ENCODE results near the gene FRMD4B.

FRMD4B gene

DNA sequence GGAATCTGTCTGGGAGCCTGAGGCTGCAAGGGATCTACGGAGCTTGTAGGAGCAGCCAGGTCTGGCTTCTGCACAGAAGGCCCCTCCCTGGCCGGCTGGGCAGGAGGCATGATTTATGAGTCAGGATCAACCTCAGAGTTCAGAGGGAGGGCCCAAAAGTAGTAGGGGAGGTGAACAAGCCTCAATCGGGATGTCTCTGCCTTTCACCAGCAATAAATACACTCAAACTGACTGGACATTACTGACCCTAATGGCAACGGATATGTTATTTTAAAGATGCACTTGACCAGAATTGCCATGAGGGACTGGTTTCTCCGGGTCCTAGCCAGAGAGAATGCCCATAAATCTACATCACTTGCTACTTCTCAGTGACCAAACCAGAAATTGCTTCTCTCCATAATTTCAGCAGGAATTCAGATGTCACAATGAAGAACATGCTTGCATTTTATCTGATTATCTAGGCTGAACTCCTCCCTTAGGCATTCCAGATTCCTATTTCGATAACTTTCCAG is 153.9 kb downstream of the FRMD4B start:
- H3K36me3 Mint-ChIP-seq (ENCODE audit: low read depth) = peaks cover 2% of the 10 kb centered on the region
- H3K4me3 Mint-ChIP-seq = no peak overlapping the region
- no peaks in the 10 kb centered on the region for H3K27me3 Mint-ChIP-seq (ENCODE audit: low read depth)
- H3K9me3 Mint-ChIP-seq = no peaks in the 10 kb centered on the region
- peaks cover 20% of the 10 kb centered on the region for H3K4me1 Mint-ChIP-seq (ENCODE audit: low read depth)
- H3K27ac Mint-ChIP-seq = no peak overlapping the region

GRCh38 chr3:69226071-69226470 is 159.8 kb downstream of the FRMD4B start:
- Mint-ChIP-seq H3K27ac (no peak overlapping the region), H3K4me3 (no peak overlapping the region), H3K27me3 (ENCODE audit: low read depth) (no peaks in the 10 kb centered on the region), H3K9me3 (no peaks in the 10 kb centered on the region), H3K36me3 (ENCODE audit: low read depth) (peaks cover 11% of the 10 kb centered on the region), H3K4me1 (ENCODE audit: low read depth) (peaks cover 11% of the 10 kb centered on the region)

DNA sequence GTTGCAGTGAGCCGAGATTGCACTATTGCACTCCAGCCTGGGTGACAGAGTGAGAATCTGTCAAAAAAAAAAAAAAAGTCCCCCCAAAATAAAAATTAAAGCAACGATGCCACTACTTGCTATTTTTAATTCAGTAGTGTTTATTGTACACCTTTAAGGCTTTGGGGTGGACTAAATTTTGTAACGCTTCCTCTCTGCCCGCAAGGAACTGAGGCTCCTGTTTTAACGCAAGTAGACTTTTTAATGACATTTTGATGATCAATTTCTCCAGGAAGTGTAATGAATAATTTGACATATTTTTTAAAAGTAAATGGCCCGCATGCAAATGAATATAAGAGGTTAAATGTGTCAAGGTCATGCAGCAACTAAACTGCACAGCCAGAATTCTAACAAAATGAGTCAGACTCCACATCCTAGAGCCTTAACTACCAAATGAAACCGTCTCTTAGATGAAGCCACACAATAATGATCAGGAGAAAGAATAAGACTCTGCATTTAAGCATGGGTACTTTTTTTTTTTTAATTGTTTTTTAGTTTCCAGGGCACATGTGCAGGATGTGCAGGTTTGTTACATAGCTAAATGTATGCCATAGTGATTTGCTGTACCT is 166.7 kb downstream of the FRMD4B start:
- peaks cover 14% of the 10 kb centered on the region for H3K4me1 Mint-ChIP-seq (ENCODE audit: low read depth)
- H3K36me3 Mint-ChIP-seq (ENCODE audit: low read depth) = peaks cover 25% of the 10 kb centered on the region
- H3K27ac Mint-ChIP-seq = no peak overlapping the region
- H3K27me3 Mint-ChIP-seq (ENCODE audit: low read depth) = no peaks in the 10 kb centered on the region
- peaks cover 8% of the 10 kb centered on the region for H3K9me3 Mint-ChIP-seq
- no peak overlapping the region for H3K4me3 Mint-ChIP-seq

DNA sequence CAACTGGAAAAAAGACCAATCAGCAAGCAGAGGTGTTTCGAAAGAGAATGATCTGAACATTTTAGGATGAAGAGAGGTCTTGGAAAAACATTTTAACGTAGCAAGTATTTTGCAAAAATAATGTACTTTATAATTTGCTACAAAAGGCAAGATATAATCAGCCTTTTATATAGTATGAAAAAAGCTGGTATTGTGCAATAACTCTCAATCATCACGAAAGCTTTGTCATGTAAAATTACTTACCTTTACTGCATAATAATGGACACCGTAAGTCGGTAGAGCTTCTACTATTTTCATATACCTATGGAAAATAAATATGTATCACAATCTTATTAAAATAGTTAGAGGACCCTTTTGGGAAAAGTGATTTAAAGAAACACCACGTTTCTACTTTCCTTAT is 167.8 kb downstream of the FRMD4B start:
- no peak overlapping the region for H3K4me3 Mint-ChIP-seq
- peaks cover 28% of the 10 kb centered on the region for H3K36me3 Mint-ChIP-seq (ENCODE audit: low read depth)
- peaks cover 8% of the 10 kb centered on the region for H3K9me3 Mint-ChIP-seq
- peaks cover 23% of the 10 kb centered on the region for H3K4me1 Mint-ChIP-seq (ENCODE audit: low read depth)
- H3K27me3 Mint-ChIP-seq (ENCODE audit: low read depth) = no peaks in the 10 kb centered on the region
- H3K27ac Mint-ChIP-seq = no peak overlapping the region

- Mint-ChIP-seq H3K4me1 (ENCODE audit: low read depth) (peaks cover 30% of the 10 kb centered on the region), H3K36me3 (ENCODE audit: low read depth) (peaks cover 28% of the 10 kb centered on the region)
Measured at GRCh38 chr3:69216981-69217380, 168.9 kb downstream of the FRMD4B start.

DNA sequence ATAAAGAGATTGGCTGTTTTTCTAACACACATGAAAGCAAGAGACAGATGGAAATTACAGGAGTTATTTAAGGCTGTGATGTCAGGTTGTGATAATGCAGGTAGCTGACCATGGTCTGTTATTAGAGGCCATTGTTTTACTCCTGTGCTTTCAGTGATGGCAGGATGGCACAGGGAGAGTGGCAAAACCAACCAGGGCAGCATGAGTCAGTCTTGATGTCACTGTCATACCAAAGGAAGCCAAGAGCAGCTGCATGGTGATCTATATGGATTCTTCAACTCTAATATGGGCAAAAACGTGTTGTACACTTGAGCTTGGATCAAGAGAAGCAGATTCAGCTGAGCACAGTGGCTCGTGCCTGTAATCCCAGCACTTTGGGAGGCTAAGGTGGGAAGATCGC is 171.6 kb downstream of the FRMD4B start:
- H3K9me3 Mint-ChIP-seq = peaks cover 6% of the 10 kb centered on the region
- H3K27me3 Mint-ChIP-seq (ENCODE audit: low read depth) = no peaks in the 10 kb centered on the region
- no peak overlapping the region for H3K4me3 Mint-ChIP-seq
- H3K36me3 Mint-ChIP-seq (ENCODE audit: low read depth) = peaks cover 27% of the 10 kb centered on the region
- peaks cover 45% of the 10 kb centered on the region for H3K4me1 Mint-ChIP-seq (ENCODE audit: low read depth)
- peak overlapping the region; percentile 41 for H3K27ac Mint-ChIP-seq

More at GRCh38 chr3:69216981-69217380, 168.9 kb downstream of the FRMD4B start:
- Mint-ChIP-seq H3K27ac (no peak overlapping the region), H3K9me3 (peaks cover 8% of the 10 kb centered on the region), H3K4me3 (no peak overlapping the region), H3K27me3 (ENCODE audit: low read depth) (no peaks in the 10 kb centered on the region)

DNA sequence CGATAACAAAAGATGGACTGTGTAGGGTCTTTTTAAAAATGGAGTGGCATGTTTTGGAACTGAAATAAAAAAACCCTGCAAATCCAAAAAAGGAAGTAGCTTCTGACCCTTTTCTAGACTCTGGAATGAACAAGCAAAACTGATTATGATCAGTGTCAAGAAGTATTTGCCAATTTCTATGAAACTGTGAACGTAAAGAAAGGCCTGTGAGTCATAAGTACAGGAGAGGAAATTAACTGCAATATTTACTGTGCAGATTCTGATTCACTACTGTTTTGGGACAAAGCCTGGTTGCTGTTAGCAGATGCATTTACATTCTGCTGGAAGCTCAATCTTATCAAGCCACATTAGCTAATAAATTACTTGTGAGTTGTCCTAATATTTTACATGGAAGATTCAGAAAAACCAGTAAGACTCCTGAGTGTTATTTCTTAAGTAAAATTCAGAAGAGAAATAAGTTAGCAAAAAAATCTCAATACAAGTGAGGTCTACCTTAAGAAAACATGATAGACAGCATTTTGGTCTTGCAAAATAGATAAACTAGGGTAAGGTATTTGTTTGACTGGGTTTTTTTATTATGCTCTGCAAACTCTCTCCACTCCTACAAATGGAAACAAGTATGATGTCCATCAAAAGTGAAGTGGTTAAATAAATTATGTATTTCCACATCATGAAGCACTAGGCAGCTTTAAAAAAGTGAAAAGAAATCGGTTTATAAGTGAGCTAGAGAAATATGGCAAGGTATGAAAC is 173.3 kb downstream of the FRMD4B start:
- Mint-ChIP-seq H3K4me3 (peak overlapping the region; percentile 29), H3K27me3 (ENCODE audit: low read depth) (no peaks in the 10 kb centered on the region), H3K9me3 (peaks cover 3% of the 10 kb centered on the region), H3K27ac (peak overlapping the region; percentile 88), H3K4me1 (ENCODE audit: low read depth) (peaks cover 48% of the 10 kb centered on the region), H3K36me3 (ENCODE audit: low read depth) (peaks cover 26% of the 10 kb centered on the region)

GRCh38 chr3:69210068-69210730 is 175.7 kb downstream of the FRMD4B start:
- peaks cover 18% of the 10 kb centered on the region for H3K36me3 Mint-ChIP-seq (ENCODE audit: low read depth)
- H3K27me3 Mint-ChIP-seq (ENCODE audit: low read depth) = no peaks in the 10 kb centered on the region
- H3K4me3 Mint-ChIP-seq = no peak overlapping the region
- peaks cover 67% of the 10 kb centered on the region for H3K4me1 Mint-ChIP-seq (ENCODE audit: low read depth)
- H3K27ac Mint-ChIP-seq = no peak overlapping the region
- peaks cover 3% of the 10 kb centered on the region for H3K9me3 Mint-ChIP-seq

GRCh38 chr3:69209413-69209812 is 176.5 kb downstream of the FRMD4B start:
- peaks cover 18% of the 10 kb centered on the region for H3K36me3 Mint-ChIP-seq (ENCODE audit: low read depth)
- peaks cover 71% of the 10 kb centered on the region for H3K4me1 Mint-ChIP-seq (ENCODE audit: low read depth)
- no peaks in the 10 kb centered on the region for H3K27me3 Mint-ChIP-seq (ENCODE audit: low read depth)
- H3K9me3 Mint-ChIP-seq = peaks cover 3% of the 10 kb centered on the region
- no peak overlapping the region for H3K27ac Mint-ChIP-seq
- H3K4me3 Mint-ChIP-seq = no peak overlapping the region

- Mint-ChIP-seq H3K9me3 (peaks cover 3% of the 10 kb centered on the region), H3K4me3 (no peak overlapping the region), H3K27me3 (ENCODE audit: low read depth) (no peaks in the 10 kb centered on the region), H3K4me1 (ENCODE audit: low read depth) (peaks cover 69% of the 10 kb centered on the region), H3K27ac (peak overlapping the region; percentile 41), H3K36me3 (ENCODE audit: low read depth) (peaks cover 15% of the 10 kb centered on the region)
Measured at GRCh38 chr3:69207031-69207430, 178.9 kb downstream of the FRMD4B start.

DNA sequence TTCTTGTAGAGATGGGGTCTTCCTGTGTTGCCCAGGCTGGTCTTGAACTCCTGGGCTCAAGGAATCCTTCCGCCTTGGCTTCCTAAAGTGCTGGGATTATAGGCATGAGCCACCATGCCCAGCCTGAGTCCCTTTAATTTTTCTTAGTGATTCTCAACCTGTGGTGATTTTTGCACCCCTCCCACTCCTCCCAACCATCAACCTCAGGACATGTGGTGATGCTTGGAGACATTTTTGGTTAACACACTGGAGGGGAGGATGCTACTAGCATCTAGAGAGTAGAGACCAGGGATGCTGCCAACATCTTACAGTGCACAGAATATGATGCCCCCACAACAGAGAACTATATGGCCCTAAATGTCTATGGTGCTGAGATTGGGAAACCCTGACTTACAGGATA is 180.5 kb downstream of the FRMD4B start:
- H3K4me3 Mint-ChIP-seq = peak overlapping the region; percentile 45
- peaks cover 67% of the 10 kb centered on the region for H3K4me1 Mint-ChIP-seq (ENCODE audit: low read depth)
- H3K27me3 Mint-ChIP-seq (ENCODE audit: low read depth) = no peaks in the 10 kb centered on the region
- H3K36me3 Mint-ChIP-seq (ENCODE audit: low read depth) = peaks cover 11% of the 10 kb centered on the region
- H3K27ac Mint-ChIP-seq = peak overlapping the region; percentile 92
- peaks cover 3% of the 10 kb centered on the region for H3K9me3 Mint-ChIP-seq

DNA sequence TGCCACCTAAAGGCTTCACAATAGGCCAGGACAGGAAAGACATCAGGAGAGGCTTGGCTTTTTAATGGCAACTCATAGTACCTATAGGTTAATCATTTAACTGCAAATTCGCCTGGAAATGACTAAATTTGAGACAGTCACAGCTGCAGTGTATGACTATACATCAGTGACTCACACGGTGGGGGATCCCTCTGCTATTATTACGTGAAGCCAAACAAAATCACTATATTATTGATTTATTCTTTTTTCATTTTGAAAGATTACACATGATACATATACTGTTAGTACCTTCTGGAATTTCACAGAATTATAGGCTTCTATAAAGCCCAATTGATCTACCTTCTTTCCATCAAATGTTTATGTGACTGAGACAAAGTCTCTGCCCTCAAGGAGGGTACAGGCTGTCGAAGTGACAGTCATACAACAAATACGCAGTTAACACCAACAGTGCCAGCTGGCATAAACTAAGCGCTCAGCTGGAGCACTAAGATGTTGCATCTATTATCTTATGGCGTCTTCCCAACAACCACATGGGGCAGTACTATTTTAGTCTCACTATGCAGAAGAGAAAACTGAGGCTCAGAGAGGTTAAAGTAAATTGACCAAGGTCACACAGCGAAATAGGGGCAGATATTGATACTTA is 181.5 kb downstream of the FRMD4B start:
- Mint-ChIP-seq H3K4me3 (peak overlapping the region; percentile 40), H3K4me1 (ENCODE audit: low read depth) (peaks cover 59% of the 10 kb centered on the region), H3K36me3 (ENCODE audit: low read depth) (peaks cover 8% of the 10 kb centered on the region), H3K27ac (peak overlapping the region; percentile 88), H3K9me3 (peaks cover 3% of the 10 kb centered on the region), H3K27me3 (ENCODE audit: low read depth) (no peaks in the 10 kb centered on the region)

- no peaks in the 10 kb centered on the region for H3K27me3 Mint-ChIP-seq (ENCODE audit: low read depth)
- H3K27ac Mint-ChIP-seq = peak overlapping the region; percentile 88
- peaks cover 58% of the 10 kb centered on the region for H3K4me1 Mint-ChIP-seq (ENCODE audit: low read depth)
- peak overlapping the region; percentile 40 for H3K4me3 Mint-ChIP-seq
- H3K9me3 Mint-ChIP-seq = no peaks in the 10 kb centered on the region
- H3K36me3 Mint-ChIP-seq (ENCODE audit: low read depth) = peaks cover 12% of the 10 kb centered on the region
Measured at GRCh38 chr3:69203631-69204314, 182.1 kb downstream of the FRMD4B start.

DNA sequence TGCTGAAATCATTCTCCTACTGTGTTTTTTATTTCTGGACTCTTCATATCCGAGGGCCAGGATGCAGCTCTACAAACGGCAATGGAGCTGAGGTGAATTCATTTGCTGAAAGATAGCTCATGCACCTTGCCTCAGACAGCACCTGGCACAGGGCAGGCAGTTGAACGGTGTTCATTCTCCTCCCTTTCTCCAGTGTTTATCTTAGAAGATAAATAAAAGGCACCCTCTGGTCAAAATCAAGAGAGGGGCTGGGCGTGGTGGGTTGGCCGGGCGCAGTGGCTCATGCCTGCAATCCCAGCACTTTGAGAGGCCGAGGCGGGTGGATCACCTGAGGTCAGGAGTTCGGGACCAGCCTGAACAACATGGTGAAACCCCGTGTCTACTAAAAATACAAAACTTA is 184.2 kb downstream of the FRMD4B start:
- no peak overlapping the region for H3K4me3 Mint-ChIP-seq
- H3K27ac Mint-ChIP-seq = no peak overlapping the region
- peaks cover 24% of the 10 kb centered on the region for H3K36me3 Mint-ChIP-seq (ENCODE audit: low read depth)
- peaks cover 69% of the 10 kb centered on the region for H3K4me1 Mint-ChIP-seq (ENCODE audit: low read depth)
- H3K9me3 Mint-ChIP-seq = no peaks in the 10 kb centered on the region
- H3K27me3 Mint-ChIP-seq (ENCODE audit: low read depth) = no peaks in the 10 kb centered on the region

Measured in T-helper 1 cell treated with Interleukin-12 subunit alpha and Interleukin-12 subunit beta and Interleukin-4 antibody, amounts not matched to agents 30 μg/mL and 1 μg/mL, for 36 hours (primary cell).